GM19099 (cell line): ENCODE results near the gene BRIP1.

Experiments used
- POLR2A ChIP-seq: IDR thresholded peaks from 3 replicates; pipeline ENCODE4 v1.6.1; 2011; ENCODE audit warnings: low read depth; ENCODE audit not compliant: insufficient read length; ENCODE audit errors: extremely low read depth

The BRIP1 gene

DNA sequence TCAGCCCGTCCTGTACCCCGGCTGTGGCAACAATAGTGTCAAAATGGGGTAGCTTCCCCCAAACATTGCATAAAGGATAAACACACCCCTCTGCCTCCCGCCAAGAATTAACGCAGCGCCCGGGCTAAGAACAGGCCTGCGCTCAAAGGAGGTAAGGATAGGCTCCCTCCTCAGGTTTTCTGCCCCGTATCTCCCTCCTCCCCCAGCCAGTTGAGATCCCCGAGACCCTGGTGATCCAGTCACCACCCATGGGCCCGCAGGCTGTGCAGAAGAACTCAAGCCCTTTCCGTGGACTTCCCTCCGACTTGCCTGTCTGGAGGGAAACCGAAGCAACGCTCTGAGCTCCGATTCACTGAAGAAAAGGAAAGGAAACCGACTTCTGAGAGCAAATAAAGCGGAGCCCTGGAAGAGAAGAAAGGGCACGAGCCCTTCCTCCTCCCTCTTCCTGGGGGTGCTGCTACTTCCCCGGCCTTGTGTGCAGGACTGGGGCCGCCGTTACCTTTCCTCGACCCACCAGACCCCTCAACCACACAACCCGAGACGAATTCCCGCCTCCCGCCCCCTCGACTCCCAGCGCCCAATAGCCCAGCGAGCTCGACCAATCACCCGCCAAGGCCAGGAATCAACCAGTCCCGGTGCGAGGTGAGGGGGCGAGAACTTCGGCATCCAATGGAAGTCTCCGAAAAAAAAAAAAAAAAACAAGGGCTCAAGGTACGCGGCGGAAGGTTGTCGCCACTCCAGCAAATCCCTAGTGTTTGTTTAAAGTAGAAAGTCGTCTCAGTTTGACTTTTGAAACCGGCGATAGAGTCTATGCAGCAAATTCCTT, at the start of gene BRIP1:
BRIP1 (minus strand) TSS at position 554 of the 826 bp plus-strand sequence. CDS start 1,989 bp downstream, outside the sequence.
- peak; percentile 76 for TF ChIP-seq POLR2A

DNA sequence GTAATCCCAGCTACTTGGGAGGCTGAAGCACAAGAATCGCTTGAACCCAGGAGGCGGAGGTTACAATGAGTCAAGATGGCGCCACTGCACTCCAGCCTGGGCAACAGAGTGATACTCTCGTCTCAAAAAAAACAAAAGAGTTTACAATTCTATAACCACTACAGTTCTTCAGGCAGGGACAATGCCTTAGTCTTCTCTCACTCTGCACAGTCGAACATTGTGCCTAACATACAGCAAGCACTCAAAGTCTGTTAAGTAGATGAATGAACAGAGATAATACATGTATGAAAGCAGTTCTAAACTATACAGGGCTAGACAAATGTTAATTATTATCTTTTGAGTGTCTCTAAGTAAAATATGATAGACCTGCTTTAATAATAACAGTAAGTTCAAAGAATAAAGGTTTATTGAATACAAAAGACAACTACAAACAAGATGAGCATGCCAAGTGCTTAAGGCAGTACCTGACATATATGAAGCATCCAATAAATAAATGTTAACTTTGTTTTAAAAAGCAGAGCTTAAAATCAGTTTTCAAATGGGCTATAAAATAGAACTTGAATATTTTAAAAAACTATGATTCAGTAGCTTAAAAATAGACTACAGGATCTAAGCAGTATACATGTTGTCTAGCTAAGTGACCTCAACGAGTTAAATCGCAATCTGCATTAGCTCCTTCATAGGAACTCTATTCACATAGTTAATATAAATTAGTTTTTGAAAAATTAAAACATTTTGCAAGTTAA, 45.1 kb upstream of the BRIP1 start:
- TF ChIP-seq POLR2A, result no peak

DNA sequence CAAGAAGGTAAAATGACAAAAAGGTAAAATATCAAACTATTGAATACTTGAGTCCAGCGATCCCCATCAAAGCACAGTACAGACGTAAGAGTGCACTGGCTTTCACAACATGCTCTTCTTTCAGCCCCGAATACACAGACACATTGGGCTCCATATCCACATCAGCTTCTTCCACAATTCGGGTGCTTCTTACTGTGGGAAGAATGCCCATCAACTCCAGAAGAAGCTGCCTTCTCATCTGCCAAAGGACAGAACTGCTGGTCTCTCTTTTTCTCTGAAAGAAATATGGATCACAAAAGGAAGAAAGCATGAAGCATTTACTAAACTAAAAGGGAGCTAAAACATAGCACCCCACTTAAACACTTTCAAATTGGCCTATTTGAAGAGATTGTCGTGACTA, 44.0 kb upstream of the BRIP1 start:
- TF ChIP-seq POLR2A, result no peak

DNA sequence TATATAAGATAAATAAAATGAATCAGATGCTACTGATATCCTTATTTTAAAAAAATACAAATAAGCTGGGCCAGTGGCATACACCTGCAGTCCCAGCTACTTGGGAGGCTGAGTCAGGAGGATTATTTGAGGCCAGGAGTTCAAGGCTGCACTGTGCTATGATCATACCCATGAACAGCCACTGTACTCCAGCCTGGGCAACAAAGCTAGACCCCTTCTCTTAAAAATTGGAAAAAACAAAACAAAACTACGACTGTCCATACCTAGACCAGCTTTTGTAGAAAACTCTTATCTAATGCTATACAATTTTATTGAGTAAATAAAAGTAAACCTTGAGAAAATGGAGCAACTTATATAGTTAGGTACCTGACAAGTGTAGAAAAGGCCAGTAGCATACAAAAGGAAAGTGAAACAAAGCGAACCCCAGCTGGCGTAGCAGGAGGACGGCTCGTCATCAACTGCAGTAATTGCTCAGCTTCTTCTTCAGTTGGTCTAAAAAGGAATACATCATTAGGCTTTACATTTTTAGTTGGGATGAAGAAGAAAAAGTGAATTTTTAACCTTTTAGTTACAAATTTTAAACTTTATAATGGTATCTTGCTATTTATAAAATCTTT, 40.9 kb upstream of the BRIP1 start:
- TF ChIP-seq POLR2A, result no peak

DNA sequence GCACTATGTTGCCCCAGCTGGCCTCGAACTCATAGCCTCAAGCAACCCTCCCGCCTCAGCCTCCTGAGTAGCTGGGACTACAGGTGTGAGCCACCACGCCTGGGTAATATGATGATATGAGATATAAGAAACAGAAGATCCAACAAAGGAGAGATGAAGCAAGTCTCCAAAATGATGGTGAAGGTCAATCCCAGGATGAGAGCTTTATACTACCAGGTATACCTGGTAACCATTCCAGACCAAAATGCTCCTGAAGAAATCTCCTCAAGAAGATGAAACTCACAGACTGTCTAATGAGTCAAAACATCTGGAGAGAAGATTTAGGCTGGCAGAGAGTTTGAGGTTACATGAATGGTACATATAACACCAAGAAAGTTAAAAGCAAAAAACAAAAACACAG, 39.9 kb upstream of the BRIP1 start:
- no peak for TF ChIP-seq POLR2A

DNA sequence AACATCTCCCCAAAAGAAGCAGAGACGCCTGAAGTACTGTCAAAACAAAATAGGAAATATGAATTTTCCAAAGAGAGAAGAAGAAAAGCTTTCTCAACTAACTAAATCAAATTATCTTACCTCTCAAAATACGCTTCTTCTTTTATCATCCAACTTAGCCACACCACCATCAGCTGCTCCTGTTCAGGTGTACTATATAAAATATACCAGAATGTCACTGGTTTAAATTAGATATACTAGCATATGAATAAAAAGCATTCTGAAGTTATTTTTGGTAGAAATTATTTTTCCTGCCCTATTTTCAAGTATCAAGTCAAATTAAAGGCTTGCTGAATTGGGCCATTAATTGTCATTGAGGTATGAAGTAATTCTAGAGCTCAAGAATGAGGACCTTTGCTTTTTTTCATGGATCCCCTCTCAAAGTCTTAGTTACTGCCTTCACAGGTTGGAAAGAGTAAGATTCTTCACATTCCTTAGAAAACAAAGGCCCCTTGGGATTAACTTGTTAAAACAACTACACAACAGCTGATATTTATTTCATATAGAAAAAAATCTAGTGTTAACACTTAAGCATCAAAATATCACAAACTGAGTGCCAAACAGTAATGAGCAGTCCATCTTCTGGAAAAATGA, 34.3 kb upstream of the BRIP1 start:
- no peak for TF ChIP-seq POLR2A

DNA sequence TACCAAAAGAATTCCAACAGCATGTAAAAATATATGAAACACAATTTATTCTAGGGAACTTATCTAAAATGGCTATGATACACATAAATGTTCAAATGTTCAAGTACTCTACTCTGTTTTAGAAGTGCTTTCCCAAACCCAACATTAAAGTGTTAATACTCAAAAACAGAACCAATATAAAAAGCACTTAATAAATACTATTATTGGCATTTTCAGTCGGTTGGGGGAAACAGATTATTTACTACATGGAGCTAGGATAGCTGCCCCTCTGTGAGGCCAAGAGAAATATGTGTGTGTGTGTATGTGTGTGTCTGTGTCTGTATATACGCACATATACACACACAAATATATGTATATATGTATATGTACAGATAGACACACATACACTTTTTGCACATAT, 32.1 kb upstream of the BRIP1 start:
- TF ChIP-seq POLR2A, result no peak

DNA sequence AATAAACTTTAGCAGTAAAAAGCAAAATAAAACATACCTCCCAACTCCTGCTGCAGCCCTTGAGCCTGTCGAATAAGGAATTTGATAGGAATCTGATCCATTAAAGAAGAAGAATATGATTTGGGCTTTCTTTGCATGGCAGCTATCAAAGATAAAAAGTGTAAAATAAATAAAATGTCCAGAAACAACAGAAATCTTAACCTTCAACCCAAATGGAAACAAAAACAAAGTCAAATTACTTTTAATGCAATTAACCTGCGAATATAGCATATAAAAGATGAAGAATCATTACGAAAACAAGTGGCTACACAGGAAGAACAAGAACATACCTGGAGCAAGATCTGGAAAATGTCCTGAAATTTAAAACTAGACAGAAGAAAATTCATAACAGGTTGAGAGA, 21.5 kb upstream of the BRIP1 start:
- no peak for TF ChIP-seq POLR2A

DNA sequence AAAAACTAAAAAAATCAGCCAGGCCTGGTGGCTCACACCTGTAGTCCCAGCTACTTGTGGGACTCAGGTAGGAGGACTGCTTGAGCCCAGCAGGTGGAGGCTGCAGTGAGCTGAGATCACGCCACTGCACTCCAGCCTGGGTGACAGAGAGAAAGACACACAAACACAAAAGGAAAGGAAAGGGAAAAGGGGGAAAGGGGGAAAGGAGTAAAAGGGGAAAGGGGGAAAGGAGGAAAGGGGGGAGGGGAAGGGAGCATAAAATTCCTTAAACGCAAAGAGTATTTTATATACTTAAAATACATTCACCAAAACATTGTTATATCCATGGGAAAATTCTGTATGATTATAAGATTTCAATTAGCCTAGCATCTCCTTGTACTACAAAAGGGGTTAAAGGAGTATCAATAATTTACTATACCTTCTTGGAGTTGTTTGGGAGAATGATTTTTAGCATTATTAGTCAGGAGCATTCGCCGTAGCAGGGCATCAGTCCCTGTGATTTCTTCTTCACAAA, 17.3 kb upstream of the BRIP1 start:
- TF ChIP-seq POLR2A, result no peak

DNA sequence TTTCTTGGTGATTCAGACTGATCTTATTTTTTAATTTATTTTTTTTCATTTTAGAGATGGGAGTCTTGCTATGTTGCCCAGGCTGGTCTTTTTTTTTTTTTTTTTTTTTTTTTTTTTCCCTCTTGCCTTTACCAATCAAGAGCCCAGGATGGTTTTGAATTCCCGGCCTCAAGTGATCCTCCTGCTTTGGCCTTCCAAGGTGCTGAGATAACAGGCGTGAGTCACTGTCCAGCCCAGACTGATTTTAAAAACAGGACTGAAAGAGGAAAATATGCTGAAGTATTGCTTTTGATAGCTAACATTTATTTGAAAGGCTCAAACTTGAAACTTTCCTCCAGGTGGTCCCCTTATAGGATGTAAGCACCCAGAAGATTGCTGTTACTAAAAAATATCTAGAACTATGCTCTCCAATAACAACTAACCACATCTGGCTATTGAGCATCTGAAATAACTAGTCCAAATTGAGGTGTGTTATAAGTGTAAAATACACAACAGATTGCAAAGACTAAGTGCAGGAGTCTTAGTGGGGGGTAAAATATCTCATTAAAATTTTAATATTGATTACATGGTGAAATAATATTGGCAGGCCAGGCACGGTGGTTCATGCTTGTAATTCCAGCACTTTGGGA, 15.8 kb upstream of the BRIP1 start:
- TF ChIP-seq POLR2A, result no peak

DNA sequence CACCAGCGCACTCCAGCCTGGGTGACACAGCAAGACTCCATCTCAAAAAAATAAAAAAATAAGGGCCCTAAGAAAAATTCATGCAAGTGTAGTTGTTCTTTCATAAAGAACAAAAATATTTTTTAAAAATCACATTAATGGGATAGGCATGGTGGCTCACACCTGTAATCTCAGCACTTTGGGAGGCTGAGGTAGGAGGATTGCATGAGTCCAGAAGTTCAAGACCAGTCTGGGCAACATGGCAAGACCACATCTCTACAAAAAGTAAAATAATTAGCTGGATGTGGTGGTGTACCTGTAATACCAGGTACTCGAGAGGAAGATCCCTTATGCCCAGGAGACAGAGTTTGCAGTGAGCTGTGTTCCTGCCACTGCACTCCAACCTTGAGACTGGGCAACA, 15.2 kb upstream of the BRIP1 start:
- TF ChIP-seq POLR2A, result no peak

DNA sequence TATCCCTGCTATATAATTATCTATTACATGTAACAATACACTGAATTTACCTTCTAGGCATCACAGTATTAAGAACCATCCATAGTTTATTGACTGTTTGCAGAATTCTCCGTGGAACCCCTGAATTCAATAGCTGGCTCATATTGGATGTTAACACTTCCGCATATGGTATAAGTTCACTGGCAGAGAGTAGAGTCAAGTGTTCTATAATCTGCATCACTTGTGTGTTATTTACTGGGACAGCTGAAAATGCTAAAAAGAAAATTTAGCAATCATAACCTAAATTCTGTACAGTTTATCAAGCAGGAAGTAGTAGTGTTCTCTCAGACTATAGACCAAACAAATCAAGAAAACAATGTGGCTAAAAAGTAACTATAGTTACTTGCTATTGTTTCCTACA, 14.5 kb upstream of the BRIP1 start:
- no peak for TF ChIP-seq POLR2A

DNA sequence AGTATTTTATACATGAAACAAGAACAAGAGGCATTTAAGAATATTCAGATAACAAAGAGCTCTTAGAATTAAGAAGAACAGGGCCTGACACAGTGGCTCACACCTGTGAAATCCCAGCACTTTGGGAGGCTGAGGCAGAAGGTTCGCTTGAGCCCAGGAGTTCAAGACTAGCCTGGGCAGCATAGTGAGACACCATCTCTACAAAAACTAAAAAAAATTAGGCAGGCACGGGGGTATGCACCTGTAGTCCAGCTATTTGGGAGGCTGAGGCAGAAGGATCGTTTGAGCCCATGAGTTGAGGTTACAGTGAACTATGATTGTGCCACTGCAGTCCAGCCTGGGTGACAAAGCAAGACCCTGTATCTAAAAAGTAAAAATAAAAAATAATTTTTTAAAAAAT, 12.5 kb upstream of the BRIP1 start:
- no peak for TF ChIP-seq POLR2A

DNA sequence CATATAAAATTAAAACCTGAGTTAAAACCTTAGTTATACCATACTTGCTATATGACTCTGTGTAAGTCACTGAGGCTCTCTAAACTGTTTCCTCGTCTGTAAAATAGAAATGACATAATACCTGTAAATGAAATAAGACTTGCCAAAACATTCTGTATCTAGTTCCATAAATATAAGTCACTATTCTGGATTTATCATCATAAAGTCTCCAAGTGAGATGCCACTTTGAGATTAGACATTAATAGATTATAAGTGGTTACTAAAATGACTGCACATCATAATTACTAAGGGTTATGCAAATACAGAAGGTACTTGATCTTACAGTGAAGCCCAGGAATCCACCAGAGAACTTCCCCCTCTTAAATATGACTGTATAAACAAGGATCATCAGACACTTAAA, 12.0 kb upstream of the BRIP1 start:
- TF ChIP-seq POLR2A, result no peak

DNA sequence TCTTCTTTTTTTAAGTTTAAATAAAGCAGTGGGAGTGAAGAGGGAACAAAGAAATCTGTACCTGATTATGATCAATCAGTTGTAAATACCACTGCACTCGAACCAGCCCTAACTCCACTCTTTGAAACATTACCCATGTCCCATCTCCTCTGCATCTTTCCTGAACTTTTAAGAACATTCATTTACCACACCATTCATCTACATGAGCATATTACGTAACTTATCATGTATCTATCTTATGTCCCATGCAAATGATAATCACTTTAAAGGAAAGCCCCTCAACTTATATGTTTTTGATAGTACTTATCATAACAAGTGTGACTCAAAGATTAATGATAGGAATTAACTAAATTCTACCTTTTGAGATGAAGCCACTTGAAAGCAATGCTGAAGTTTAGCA, 10.7 kb upstream of the BRIP1 start:
- TF ChIP-seq POLR2A, result no peak
